Breast epithelium (tissue), 3 donors: ENCODE results near the gene CROCC2.

Experiments
- POLR2A ChIP-seq: fragments of 450-650 bp; IDR thresholded peaks from one replicate; pipeline ENCODE4 v1.6.1; 2016; ENCODE audit warnings: antibody characterized with exemption, mild to moderate bottlenecking, moderate library complexity
- TF ChIP-seq, protein P1 (sequence below), 3 donors: fragments of 450-650 bp; IDR thresholded peaks; one replicate each; pipeline ENCODE4 v1.5.1; 2016 to 2017; ENCODE audit warnings: antibody characterized with exemption in 3 of 3, mild to moderate bottlenecking in 3 of 3, moderate library complexity in 3 of 3

DNA sequence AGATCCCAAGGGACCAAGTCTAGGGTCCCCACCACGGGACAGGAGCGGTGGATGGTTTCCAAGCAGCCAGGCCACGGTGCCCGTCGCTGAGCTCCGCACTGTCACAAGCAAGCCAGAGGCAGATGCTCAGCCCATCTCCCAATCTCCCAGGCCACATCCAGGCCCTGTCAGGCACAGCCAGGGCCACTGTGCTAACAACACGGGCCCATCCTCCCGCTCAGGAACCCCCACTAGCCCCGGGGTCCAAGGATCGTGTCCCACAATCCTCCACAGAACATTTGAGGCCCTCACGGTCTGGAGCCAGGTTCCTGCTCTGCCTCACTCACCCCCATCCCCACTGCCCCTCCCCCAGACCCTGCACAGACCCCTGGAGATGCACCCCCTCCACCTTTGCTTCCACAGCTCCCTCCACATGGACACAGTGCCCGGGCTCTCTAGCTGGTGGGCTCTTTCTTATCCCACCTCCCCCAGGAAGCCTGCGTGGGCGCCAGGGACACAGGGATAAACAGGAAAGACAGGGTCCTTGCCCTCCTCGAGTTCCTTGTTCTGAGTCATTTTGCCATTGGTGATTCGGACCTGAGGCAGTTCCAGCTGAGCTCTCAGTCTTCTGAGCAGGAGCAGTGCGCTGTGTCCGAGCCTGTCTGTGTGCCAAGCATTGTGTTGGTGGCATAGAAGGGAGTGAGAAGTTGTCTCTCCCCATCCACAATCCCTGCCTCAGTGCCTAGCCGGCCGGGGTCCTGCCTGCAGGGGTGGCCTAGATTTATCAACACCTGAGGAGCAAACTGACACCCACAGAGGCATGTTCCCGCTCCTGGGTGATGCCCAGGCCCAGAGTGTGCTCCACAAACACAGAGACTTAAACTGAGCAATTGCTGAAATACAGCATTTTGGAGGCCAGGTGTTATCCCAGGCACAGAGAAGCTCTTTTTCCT is 7.0 kb downstream of the CROCC2 start:
- TF ChIP-seq, protein P1, sequence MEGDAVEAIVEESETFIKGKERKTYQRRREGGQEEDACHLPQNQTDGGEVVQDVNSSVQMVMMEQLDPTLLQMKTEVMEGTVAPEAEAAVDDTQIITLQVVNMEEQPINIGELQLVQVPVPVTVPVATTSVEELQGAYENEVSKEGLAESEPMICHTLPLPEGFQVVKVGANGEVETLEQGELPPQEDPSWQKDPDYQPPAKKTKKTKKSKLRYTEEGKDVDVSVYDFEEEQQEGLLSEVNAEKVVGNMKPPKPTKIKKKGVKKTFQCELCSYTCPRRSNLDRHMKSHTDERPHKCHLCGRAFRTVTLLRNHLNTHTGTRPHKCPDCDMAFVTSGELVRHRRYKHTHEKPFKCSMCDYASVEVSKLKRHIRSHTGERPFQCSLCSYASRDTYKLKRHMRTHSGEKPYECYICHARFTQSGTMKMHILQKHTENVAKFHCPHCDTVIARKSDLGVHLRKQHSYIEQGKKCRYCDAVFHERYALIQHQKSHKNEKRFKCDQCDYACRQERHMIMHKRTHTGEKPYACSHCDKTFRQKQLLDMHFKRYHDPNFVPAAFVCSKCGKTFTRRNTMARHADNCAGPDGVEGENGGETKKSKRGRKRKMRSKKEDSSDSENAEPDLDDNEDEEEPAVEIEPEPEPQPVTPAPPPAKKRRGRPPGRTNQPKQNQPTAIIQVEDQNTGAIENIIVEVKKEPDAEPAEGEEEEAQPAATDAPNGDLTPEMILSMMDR (IDR thresholded peaks at IDR 0.05), result no peak
- no peak for TF ChIP-seq POLR2A
